SU-DHL-6 (cell line): Measurements from ENCODE around the gene SLC1A6.

ENCODE experiments used
- H2AFZ ChIP-seq: fragments of 200-600 bp; sonication (generic); 2 replicates; pipeline ENCODE4 v1.6.1; 2014; ENCODE audit warnings: low read depth, mild to moderate bottlenecking, moderate library complexity, mixed read lengths, antibody characterized with exemption, low read length; ENCODE audit not compliant: severe bottlenecking
- H3F3A ChIP-seq: fragments of 200-600 bp; shearing (Covaris generic); 2 replicates; pipeline ENCODE4 v1.6.0; 2016; ENCODE audit warnings: antibody characterized with exemption, mild to moderate bottlenecking; ENCODE audit not compliant: insufficient read depth
- H3K27ac ChIP-seq: fragments of 200-600 bp; sonication (generic); 2 replicates; pipeline ENCODE4 v1.5.1; 2016; ENCODE audit warnings: low read depth, mild to moderate bottlenecking, low read length, moderate library complexity, mixed read lengths
- H3K27me3 ChIP-seq: fragments of 200-600 bp; sonication (generic), shearing (Covaris generic); 2 replicates; pipeline ENCODE4 v1.6.0; 2014; ENCODE audit warnings: mild to moderate bottlenecking, low read length
- H3K36me3 ChIP-seq: fragments of 200-600 bp; sonication (generic); 2 replicates; pipeline ENCODE4 v1.6.1; 2014; ENCODE audit warnings: mild to moderate bottlenecking, low read length, mixed read lengths
- H3K4me2 ChIP-seq: fragments of 300-600, 200-600 bp; shearing (Covaris generic), sonication (generic); 2 replicates; pipeline ENCODE4 v1.6.0; 2014; ENCODE audit warnings: low read length, low read depth, mild to moderate bottlenecking; ENCODE audit not compliant: poor library complexity, severe bottlenecking
- H3K4me3 ChIP-seq: fragments of 200-600 bp; sonication (generic); 2 replicates; pipeline ENCODE4 v1.5.1; 2014; ENCODE audit warnings: antibody characterized with exemption, low read length, mild to moderate bottlenecking, mixed read lengths; ENCODE audit not compliant: insufficient read depth, poor library complexity, severe bottlenecking
- H3K79me2 ChIP-seq: fragments of 200-600 bp; sonication (generic); 2 replicates; pipeline ENCODE4 v1.6.1; 2014; ENCODE audit warnings: mild to moderate bottlenecking, low read length, moderate library complexity; ENCODE audit not compliant: insufficient read depth
- H3K9ac ChIP-seq: fragments of 200-600 bp; sonication (generic); 2 replicates; pipeline ENCODE4 v1.7.0; 2014; ENCODE audit warnings: mild to moderate bottlenecking, low read length
- H3K9me2 ChIP-seq: fragments of 200-600 bp; sonication (generic); replicated peaks from 2 replicates; pipeline ENCODE4 v1.6.1; 2014; ENCODE audit warnings: low read length; ENCODE audit not compliant: insufficient read depth
- H3K9me3 ChIP-seq: fragments of 200-600 bp; sonication (generic); 2 replicates; pipeline ENCODE4 v1.6.1; 2014; ENCODE audit warnings: low read length, mixed read lengths; ENCODE audit not compliant: insufficient read depth
- H4K20me1 ChIP-seq: fragments of 200-600 bp; sonication (generic); 2 replicates; pipeline ENCODE4 v1.6.1; 2014; ENCODE audit warnings: low read depth, mild to moderate bottlenecking, antibody characterized with exemption, low read length, moderate library complexity, mixed read lengths
- EZH2phosphoT487 ChIP-seq: fragments of 200-600 bp; sonication (generic), shearing (Covaris generic); conservative IDR thresholded peaks from 2 replicates; pipeline ENCODE4 v1.6.1; 2018; ENCODE audit warnings: mild to moderate bottlenecking, antibody characterized with exemption, low read length, moderate library complexity, mixed read lengths
- TF ChIP-seq, protein P1 (sequence below): fragments of 200-600 bp; sonication (generic); IDR thresholded peaks from one replicate; pipeline ENCODE4 v1.5.1; 2017; ENCODE audit warnings: antibody characterized with exemption, mild to moderate bottlenecking, low read length, moderate library complexity; ENCODE audit not compliant: insufficient read depth, poor library complexity, severe bottlenecking

The SLC1A6 gene

GRCh38 chr19:14977128-14977527 lies 2.5 kb downstream of the SLC1A6 start:
- no peaks in the 10 kb centered on the region for H3K79me2 ChIP-seq
- no peaks in the 10 kb centered on the region for H3K9me3 ChIP-seq
- no peak overlapping the region for H3K4me2 ChIP-seq
- no peaks in the 10 kb centered on the region for H4K20me1 ChIP-seq
- no peak overlapping the region for H3K9ac ChIP-seq
- H3K9me2 ChIP-seq = no peaks in the 10 kb centered on the region
- TF ChIP-seq, protein P1, sequence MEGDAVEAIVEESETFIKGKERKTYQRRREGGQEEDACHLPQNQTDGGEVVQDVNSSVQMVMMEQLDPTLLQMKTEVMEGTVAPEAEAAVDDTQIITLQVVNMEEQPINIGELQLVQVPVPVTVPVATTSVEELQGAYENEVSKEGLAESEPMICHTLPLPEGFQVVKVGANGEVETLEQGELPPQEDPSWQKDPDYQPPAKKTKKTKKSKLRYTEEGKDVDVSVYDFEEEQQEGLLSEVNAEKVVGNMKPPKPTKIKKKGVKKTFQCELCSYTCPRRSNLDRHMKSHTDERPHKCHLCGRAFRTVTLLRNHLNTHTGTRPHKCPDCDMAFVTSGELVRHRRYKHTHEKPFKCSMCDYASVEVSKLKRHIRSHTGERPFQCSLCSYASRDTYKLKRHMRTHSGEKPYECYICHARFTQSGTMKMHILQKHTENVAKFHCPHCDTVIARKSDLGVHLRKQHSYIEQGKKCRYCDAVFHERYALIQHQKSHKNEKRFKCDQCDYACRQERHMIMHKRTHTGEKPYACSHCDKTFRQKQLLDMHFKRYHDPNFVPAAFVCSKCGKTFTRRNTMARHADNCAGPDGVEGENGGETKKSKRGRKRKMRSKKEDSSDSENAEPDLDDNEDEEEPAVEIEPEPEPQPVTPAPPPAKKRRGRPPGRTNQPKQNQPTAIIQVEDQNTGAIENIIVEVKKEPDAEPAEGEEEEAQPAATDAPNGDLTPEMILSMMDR = no peak
- TF ChIP-seq EZH2phosphoT487 = no peak
- no peaks in the 10 kb centered on the region for H3K36me3 ChIP-seq
- no peak overlapping the region for H3K4me3 ChIP-seq
- no peaks in the 10 kb centered on the region for H3K27me3 ChIP-seq
- no peaks in the 10 kb centered on the region for H3F3A ChIP-seq
- no peak overlapping the region for H2AFZ ChIP-seq
- no peak overlapping the region for H3K27ac ChIP-seq

DNA sequence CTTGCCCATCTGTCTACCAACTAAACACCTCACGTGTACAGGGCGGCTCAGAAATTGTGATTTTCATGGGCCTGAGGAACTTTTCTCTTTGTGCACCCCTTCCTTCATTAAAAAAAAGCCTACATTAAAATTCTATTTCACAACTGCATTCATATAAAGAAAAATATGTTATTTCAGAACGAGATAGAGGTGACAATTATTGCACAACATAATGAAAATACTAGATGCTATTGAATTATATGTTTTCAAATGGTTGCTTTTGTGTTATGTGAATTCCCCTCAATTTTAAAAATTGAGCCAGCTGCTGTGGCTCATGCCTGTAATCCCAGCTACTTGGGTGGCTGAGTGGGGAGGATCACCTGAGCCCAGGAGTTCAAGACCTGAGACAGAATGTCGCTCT lies 5.2 kb downstream of the SLC1A6 start:
- Histone ChIP-seq H3F3A (no peaks in the 10 kb centered on the region), H3K4me3 (no peak overlapping the region), H2AFZ (no peak overlapping the region), H3K9ac (no peak overlapping the region), H3K9me2 (no peaks in the 10 kb centered on the region), H3K27ac (no peak overlapping the region), H3K27me3 (no peaks in the 10 kb centered on the region), H3K36me3 (no peaks in the 10 kb centered on the region), H4K20me1 (no peaks in the 10 kb centered on the region), H3K79me2 (no peaks in the 10 kb centered on the region), H3K9me3 (no peaks in the 10 kb centered on the region), H3K4me2 (no peak overlapping the region)
- TF ChIP-seq, protein P1 = no peak
- no peak for TF ChIP-seq EZH2phosphoT487

GRCh38 chr19:14972676-14973075 lies 7.0 kb downstream of the SLC1A6 start:
- Histone ChIP-seq H3K36me3 (no peaks in the 10 kb centered on the region), H4K20me1 (no peaks in the 10 kb centered on the region), H3K4me3 (no peak overlapping the region), H2AFZ (no peak overlapping the region), H3F3A (no peaks in the 10 kb centered on the region), H3K9me3 (no peaks in the 10 kb centered on the region), H3K27ac (no peak overlapping the region), H3K4me2 (no peak overlapping the region), H3K9ac (no peak overlapping the region), H3K79me2 (no peaks in the 10 kb centered on the region), H3K27me3 (no peaks in the 10 kb centered on the region), H3K9me2 (no peaks in the 10 kb centered on the region)
- no peak for TF ChIP-seq EZH2phosphoT487
- TF ChIP-seq, protein P1 = no peak
